GM18520 (cell line): ENCODE data around the gene NYNRIN.
A peak's percentile ranks its signal among the peaks of the same experiment; 100 is the strongest.

ENCODE experiments used
- ATAC-seq: cut with Tn5 transposase; IDR thresholded peaks from one replicate; pipeline ENCODE4 v1.9.1; 2021; ENCODE audit not compliant: unreplicated experiment

NYNRIN gene

DNA sequence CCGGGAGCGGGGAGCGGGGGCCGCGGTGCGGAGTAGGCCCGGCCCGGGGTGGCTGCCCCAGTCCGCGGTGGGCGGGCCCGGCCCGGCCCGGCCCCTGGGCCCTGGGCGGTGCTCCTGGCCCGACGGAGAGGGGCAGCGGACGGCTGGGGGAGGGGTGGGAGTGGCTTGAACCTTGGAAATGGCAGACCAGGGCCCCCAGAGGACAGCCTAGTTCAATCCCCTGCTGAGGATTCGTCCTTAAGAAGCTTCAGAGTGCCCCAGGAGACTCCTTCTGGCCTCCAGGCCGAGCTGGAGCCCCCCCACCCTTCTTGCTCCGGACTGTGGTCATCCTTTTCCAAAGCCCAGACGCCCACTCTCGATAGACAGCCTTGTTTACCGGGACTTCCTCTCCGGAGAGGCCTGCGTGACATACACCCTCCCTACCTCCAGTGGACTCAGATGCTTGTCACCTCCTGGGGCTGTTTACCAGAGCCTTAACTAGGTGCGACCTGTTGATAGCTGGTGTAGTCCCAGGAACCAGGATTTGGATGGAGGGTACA lies 31.4 kb downstream of the NYNRIN start:
- ATAC-seq = peak; percentile 46

DNA sequence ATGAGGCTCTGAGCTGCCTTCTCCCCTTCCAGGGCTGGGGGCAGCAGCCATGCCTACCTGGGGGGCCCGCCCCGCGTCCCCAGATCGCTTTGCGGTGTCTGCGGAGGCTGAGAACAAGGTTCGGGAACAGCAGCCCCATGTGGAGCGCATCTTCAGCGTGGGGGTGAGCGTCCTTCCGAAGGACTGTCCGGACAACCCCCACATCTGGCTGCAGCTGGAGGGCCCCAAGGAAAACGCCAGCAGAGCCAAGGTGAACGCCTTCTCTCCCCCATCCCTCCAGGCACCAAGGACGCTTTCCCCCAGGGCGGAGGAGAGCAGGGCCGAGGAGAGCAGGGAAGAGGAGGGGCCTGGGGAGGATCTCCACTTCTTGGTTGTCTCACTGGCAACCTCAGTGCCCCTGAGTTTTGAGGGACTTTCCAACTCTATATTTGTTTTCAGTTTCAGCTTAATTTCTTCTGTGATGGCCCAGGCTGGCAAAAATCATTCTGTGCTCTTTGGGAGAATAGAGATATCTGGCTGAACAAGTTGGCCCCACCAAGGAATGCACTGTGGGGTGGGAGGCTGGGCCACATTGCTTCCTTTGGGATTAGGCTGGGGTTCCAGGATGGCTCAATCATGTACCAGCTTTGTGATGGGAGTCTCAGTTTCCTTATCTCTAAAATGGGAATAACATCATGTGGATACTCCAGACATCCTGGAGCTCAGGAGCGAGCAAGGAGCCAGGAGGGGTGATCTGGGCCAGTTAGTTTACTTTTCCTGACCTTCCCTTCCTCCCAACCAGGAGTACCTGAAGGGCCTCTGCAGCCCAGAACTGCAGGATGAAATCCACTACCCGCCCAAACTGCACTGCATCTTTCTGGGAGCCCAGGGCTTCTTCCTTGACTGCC lies 32.1 kb downstream of the NYNRIN start:
- peak; percentile 29 for ATAC-seq

DNA sequence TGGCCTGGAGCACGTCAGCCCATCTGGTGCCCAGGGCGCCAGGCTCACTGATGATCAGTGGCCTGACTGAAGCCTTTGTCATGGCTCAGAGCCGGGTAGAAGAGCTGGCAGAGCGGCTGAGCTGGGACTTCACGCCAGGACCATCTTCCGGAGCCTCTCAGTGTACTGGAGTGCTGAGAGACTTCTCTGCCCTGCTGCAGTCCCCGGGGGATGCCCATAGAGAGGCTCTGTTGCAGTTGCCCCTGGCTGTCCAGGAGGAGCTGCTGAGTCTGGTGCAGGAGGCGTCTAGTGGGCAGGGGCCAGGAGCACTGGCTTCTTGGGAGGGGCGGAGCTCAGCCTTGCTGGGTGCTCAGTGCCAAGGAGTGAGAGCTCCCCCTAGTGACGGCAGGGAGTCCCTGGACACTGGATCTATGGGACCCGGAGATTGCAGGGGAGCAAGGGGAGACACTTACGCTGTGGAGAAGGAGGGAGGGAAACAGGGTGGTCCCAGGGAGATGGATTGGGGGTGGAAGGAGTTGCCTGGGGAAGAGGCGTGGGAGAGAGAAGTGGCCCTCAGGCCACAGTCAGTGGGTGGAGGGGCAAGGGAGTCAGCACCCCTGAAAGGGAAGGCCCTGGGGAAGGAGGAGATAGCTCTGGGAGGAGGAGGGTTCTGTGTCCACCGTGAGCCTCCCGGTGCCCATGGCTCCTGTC lies 32.9 kb downstream of the NYNRIN start:
- ATAC-seq = peak; percentile 29

DNA sequence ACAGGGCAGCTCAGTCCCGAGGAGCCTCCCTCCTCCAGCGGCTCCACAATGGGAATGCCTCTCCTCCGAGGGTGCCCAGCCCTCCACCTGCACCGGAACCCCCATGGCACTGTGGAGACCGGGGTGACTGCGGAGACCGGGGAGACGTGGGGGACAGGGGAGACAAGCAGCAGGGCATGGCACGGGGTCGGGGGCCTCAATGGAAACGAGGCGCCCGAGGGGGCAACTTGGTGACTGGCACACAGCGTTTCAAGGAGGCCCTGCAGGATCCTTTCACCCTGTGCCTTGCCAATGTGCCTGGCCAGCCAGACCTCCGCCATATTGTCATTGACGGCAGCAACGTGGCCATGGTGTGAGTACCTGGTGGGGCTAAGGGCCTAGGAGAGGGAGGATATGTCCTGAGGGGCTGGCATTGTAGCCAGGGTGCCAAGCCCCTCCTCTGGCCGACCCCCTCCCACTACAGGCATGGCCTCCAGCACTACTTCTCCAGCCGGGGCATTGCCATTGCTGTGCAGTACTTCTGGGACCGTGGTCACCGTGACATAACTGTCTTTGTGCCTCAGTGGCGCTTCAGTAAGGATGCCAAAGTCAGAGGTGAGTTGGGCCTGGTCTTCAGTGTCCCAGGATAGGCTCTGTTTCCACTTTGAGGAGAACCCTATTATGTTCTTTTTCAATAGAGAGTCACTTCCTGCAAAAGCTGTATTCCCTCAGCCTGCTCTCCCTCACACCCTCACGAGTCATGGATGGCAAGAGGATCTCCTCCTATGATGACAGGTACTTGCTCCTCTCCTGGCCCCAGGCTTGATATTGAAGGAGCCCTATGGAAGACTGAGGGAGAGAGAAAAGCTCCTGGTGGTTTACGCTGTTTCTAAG lies 33.7 kb downstream of the NYNRIN start:
- ATAC-seq = no peak

DNA sequence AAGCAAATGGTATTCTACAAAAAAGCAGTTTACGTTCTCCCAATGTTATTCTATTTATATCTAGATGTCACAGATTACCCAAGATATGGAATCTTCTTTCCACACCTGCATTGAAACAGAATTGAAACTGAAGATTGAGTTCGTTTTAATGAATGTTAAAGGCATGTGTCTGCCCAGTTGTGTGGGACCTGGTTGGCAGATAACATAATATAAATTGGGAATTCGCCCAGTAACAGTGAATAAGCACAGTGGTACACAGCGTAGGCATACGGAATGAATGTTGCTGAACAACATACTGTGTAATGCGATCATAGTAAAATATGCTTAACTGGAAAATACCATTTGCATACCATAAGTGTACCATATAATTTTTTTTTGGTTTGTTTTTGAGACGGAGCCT lies 35.2 kb downstream of the NYNRIN start:
- no peak for ATAC-seq

DNA sequence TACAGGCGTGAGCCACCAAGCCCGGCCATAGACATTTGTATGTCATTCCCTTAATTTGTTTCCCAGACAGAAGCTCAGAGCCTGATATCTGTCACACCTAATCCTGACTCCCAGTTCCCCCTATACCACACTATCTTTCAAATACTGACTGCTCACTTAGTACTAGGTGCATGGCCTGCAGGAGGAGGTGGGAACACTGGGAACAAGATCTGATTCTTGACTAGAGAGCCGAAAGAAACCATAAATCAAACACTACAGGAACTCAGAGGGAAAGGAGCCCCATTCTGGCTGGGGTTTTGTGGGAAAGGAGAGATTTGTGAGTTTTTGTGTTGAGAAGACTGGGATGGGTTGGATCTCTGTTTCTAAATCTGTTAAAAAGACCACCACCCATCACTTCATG lies 35.9 kb downstream of the NYNRIN start:
- ATAC-seq = no peak

DNA sequence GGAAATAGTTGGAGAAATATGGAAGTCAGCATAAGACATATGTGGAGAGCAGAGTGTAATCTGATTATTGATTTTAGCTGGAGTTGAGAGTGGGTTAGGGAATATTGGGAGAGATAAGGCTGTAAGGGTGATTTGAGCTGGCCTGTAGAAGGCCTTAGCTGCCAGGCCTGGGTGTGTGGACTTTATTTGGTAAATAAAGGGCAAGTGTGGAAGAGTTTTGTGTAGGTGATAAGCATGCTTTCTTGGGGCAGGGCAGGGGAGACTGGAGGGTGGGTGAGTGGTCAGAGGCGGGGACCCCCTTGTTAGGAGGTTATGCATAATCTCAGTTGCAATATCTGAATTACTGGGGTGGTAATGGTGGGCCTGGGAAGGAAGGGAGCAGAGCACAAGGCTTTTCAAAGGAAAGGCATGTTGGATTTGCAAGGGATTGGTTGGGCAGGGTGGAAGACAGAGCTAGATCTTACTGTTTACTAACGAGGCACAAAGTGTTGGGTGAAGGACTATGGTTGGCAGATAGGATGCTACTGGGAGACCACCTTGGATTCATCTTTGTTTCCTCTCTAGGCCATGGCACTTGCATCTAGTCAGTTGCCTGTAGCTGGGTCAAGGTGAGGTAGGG lies 36.5 kb downstream of the NYNRIN start:
- no peak for ATAC-seq

DNA sequence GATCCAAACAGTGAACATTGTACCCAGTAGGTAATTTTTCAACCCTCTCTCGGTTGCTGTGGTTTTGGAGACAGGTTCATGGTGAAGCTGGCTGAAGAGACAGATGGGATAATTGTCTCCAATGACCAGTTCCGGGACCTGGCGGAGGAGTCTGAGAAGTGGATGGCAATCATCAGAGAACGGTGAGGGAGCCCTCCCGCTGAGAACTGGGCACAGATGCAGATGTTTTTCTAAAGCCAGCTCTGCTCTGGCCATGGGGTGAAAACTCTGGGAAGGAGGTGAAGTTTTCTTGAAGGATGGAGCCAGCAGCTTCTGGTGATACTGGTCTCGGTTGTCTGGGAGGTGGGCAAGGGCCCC lies 37.2 kb downstream of the NYNRIN start:
- ATAC-seq = no peak

DNA sequence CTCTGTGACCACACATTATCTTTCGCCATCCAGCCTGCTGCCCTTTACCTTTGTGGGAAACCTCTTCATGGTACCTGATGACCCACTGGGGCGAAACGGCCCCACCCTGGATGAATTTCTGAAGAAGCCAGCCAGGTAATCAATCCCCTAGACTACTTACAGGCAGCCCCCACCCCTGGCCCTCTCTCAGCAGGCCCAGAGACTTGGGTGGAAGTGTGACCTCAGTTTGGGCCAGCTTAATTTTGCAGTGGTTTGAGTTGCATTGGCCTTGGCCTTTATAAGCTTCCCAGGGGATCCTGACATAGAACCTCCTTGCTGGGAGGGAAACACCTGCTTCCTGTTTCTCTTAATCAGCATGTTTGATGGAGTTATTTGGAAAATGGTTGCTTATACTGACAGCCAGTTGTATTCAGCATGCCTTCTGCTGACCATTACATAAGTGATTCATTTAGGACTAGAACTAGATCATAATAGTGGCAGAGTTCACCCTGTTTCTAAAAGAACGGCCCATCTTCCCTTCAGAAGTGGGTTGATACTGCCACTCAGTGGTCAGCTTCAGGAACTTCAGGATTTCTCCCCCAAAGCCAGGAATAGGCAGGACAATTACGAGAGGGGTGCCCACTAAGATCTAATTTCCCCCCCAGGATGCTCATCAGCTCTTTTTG lies 37.7 kb downstream of the NYNRIN start:
- no peak for ATAC-seq

DNA sequence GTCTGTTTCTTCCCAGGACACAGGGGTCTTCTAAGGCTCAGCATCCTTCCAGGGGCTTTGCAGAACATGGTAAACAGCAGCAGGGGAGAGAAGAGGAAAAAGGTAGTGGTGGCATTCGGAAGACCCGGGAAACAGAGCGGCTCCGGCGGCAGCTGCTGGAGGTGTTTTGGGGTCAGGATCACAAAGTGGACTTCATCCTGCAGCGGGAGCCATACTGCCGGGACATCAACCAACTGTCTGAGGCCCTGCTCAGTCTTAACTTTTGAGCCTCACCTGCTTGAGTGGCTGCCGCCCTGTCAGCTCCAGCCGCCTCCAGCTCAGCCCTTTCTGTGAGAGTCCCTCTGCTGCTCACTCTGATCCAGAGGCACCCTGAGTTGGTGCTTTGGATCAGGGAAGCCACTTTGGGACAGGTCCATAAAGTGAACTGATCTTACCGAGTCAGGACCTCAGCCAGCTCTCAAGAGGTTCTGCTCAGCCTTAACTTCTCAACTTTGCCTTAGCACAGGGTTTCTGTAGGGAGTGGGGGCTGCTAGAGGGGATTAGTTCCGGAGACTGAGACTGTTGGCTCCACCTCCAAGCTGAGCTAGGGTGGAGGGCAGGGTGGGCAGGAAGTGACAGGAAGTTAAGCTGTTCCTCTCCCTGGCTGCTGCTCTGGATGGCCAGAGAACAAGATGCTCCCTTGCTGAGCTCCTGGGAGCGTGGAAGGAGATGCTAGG lies 38.4 kb downstream of the NYNRIN start:
- no peak for ATAC-seq

DNA sequence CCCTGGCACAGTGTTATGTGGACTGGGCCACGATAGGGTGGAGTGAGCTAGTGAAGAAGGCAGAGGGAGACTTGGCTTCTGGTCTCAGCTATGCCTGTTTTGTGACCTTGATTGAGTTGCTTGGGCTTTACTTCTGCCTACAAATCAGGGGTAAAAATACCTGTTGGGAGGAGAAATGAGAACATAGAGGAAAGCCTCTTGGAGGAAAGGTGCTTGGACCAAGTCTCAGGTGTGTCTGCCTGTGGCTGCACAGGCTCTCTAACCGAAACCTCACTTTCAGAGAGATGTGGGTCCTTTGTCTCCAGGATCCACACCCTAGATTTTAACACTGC lies 38.9 kb downstream of the NYNRIN start:
- ATAC-seq = no peak

DNA sequence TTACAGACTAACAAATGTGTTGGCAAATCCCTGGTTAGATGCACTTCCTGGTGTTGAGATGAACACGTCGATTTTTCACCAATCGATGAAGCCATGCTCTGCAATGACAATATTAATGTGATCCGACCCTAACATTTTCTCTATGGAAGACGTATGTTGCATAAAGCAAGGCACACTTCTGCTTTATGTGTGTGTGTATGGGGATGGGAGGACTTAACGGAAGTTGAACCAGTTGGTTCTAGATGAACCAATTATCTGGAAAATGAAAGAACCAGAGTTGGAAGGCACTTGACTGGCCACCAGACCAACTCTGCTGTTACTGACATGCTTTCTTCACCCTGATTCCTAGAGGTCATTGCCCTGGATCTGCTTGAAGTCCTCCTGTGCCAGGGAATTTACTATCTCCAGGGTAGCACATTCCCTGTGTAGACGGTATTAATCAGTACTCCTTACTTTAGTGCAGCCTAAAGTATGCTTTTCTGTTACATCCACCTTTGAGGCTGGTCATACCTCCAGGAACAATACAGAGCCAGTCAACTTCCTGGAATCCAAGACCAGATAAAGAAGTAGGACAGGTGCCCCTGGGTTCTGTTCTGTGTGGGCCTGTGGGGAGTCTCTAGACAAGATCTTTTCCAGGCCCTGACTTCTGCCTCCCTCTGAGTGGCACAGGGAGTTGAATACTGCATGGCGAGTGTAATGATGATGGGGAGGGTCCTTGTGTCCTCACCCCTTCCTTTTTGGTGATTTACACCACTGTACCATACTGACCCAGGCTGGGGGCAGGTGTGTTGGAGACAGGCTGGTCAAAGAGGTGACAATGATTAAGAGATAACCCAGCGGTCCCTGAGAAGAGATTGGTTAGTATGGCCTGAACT lies 39.7 kb downstream of the NYNRIN start:
- no peak for ATAC-seq

DNA sequence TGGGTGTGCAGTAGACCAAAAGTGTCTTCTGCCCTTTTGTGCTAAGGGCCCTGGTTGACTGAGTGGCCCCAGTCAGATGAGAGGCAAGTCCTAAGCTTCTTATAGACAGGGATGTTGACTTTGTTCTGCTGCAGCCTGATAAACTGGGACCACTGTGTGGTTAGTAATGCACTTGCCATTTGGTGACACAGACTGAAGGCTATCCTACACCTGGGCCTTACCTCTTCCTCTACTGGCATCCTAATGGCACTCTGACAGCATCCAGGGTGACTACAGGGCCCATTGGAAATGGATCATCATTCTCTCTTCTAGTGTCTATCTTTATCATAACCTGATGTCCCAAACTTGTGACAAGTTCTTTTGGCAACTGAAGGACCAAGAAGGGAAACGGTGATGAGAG lies 40.5 kb downstream of the NYNRIN start:
- ATAC-seq = no peak

DNA sequence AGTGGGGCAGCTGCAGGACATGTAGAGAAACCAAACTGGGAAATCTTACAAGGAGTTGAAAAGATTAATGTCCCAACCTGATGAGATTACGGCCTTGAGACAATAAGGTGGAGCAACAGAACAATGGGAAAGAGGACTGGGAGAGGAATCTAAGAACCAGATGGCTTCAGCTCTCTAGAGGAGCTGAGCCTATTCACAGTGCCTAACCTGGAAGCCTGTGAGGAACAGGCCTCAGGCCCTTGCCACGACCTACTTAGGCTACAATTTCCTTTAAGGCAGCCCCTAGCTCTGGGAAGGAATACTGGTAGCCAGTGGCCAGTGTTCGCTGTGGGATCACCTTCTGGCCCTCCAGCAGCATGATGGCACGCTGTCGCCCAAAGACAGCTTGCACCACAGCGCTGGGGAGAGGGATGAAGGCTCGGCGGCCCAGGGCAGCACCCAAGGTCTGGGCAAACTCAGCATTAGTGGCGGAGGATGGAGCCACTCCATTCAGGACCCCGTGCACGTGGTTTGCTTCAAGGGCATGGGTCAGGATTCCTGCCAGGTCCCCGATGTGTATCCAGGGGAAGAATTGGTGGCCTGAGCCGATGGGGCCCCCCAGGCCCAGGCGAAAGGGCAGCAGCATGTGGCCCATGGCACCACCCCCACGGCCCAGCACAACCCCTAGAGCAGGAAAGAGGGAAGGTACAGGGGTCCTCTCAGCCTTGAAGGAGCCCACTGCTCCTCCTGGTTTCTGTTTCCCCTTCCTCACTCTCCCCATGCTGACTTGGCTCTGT lies 41.2 kb downstream of the NYNRIN start:
- no peak for ATAC-seq

DNA sequence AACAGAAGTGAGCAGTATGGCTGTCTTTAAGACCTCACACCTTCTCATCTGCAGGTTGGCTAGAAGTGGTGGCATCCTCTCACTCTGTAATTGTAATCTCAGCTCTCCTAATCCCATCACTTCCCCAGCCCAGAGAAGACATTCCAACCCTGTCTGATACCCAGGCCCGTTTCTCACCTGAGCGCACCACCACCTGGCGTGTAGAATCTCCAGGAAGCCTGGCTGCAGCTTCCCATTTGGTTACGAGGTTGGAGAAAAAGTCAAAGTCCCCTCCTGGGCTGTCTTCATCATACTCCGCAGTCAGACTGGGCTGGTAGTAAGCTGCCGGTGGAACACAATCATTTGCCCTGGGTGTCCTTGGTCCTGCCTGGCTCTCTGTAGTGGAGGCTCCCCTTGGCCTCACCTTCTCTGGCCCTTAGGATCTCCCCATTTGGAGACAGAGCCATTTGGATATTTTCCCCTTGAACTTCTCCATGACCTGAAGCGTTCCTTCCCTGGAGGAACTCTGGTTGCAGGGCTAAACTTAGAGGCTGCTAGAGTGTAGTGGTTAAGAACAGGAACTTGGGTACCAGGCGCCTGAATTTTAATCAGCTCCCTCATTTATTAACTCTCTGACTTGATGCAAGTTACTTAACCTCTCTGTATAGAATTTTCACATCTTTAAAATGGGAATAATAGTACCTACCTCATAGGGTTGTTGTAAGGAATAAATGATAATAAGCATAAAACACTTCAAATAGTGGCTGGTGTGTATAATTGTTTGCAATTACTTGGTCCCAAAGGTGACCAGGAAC lies 42.0 kb downstream of the NYNRIN start:
- ATAC-seq = no peak

DNA sequence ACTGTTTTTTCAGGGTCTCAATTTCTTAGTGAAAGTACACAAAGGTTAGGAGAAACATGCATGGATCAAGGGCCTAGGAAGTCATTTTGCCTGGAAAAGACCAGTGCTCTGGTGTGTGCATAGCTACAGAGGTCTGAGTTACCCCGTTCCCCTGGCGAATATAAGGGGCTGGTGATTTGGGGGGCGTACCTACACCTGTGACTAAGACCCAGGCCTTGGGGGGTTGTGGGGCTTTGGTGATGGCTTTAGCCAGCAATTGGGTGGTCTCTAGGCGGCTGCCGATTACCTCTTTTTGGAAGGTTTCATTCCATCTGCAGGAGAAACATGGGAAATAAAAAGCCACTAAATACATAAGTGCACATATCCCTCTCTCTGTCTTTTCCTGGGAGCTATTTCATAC lies 42.7 kb downstream of the NYNRIN start:
- no peak for ATAC-seq

DNA sequence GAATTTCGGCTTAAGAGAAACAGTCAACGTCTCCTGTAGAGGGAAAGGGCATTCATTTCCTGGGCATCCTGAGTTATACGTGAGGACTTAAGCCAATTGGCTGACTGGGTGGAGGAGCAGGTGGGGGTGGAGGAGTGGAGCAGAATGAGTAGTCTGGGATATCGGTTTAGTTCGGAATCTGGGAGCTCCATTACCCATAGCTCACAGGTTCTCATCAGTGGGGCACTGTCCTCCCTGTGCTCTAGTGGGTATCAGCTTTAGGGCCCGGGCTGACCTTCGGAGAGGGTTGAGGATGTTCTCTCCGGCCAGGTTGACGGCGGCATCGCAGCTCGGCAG lies 43.1 kb downstream of the NYNRIN start:
- no peak for ATAC-seq
